HCT116 (cell line): ENCODE data around the gene ZNF197.

Experiments used
- CTCF ChIP-seq, 3 experiments: fragments of 200-600 bp in 1 of 3; sonication (generic) in 1 of 3; IDR thresholded peaks in 2 of 3; conservative IDR thresholded peaks in 1 of 3; 2 replicates each; pipeline ENCODE4 v1.5.1; 2012 to 2017; ENCODE audit warnings: low read depth in 2 of 3, low read length in 2 of 3, antibody characterized with exemption in 1 of 3, borderline replicate concordance in 1 of 3, control low read depth in 1 of 3, mild to moderate bottlenecking in 1 of 3, mixed read lengths in 1 of 3, mixed run types in 1 of 3, moderate library complexity in 1 of 3; ENCODE audit not compliant: insufficient read depth in 1 of 3
- EZH2 ChIP-seq: fragments of 200-600 bp; sonication (generic); IDR thresholded peaks from 2 replicates; pipeline ENCODE4 v1.6.1; 2017; ENCODE audit warnings: antibody characterized with exemption, mixed run types
- POLR2A ChIP-seq: IDR thresholded peaks from 2 replicates; pipeline ENCODE4 v1.7.0; 2011; ENCODE audit warnings: borderline replicate concordance; ENCODE audit not compliant: insufficient read depth, insufficient read length; ENCODE audit errors: extremely low read depth
- RAD21 ChIP-seq: IDR thresholded peaks from 2 replicates; pipeline ENCODE4 v1.6.1; 2012; ENCODE audit warnings: low read depth, mild to moderate bottlenecking

GRCh38 chr3:44659015-44659414 lies 34.2 kb downstream of the ZNF197 start:
- no peak for TF ChIP-seq CTCF (IDR thresholded peaks at IDR 0.05 in 2 of 3, conservative IDR thresholded peaks at IDR 0.05 in 1 of 3; ENCODE audit: borderline replicate concordance in 1 of 3, insufficient read depth in 1 of 3, low read depth in 2 of 3, low read length in 2 of 3)
- TF ChIP-seq POLR2A, result no peak
- TF ChIP-seq RAD21, result no peak
- no peak for TF ChIP-seq EZH2
